Stimulated activated CD4-positive, alpha-beta T cell treated with anti-CD3 and anti-CD28 coated beads, Interleukin-4, amount 100 ng/mL, for 48 hours (primary cell): ENCODE data around the gene PTP4A1.

Experiments used
- DNase-seq, 2 donors: peaks; one replicate each; pipeline ENCODE4 v3.0.0-alpha.2; 2020; ENCODE audit warnings: low read depth in 2 of 2

The PTP4A1 gene

DNA sequence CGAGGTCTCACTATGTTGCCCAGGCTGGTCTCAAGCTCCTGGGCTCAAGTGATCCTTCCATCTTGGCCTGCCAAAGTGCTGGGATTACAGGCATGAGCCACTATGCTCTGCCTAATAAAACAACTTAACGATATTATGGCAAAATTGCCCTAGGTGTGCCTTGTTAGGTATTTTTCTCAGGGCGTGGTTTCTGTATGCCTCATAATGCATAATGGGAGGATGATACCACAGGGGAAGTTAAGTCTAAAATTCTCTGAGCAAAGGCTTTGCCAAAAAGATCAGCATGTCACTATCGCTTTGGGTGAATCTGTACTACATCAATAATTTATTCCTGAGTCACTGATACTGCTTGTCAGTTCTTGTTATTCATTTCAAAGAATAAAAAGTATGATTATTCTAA lies 15.9 kb upstream of the PTP4A1 start:
- no peak for DNase-seq

DNA sequence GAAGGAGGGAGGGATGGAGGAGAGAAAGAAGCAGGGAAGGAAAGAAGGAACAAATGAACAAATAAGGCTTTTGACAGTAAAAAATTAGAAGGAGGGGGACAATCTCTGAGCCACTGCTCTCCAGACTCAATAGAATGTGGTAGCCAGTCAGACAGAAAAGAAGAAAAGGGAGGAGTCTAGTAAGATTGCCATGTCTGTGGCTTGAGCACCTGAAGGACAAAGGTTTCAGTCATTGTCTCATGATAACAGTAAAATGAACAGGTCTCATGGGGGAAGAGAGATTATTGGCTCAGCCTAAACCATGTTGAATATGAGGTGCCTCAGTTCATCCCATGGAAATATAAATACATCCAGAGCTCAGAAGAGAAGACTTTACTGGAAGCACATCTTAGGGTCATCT lies 14.0 kb upstream of the PTP4A1 start:
- no peak for DNase-seq

DNA sequence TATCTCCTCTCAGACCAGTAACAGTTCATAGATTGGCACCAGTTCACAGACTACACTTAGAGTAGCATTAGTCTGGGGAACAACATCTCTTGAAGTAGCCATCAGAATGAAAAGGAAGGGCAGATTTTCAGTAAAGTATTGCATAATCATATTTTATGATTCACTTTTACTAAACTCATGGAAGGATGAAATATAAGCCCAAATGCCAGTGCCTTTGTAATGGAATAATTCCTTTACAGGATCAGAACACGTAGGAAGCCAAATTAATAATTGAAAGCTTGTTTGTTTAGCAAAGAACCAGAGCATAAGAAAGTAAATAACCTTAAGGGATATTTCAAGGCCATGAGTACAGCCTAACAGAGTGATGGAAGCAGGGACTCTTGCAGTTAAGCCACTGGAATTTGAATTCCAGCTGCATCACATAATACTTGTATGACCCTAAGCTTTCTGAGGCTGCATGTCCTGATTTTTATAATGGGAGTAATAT lies 11.4 kb upstream of the PTP4A1 start:
- DNase-seq = no peak

DNA sequence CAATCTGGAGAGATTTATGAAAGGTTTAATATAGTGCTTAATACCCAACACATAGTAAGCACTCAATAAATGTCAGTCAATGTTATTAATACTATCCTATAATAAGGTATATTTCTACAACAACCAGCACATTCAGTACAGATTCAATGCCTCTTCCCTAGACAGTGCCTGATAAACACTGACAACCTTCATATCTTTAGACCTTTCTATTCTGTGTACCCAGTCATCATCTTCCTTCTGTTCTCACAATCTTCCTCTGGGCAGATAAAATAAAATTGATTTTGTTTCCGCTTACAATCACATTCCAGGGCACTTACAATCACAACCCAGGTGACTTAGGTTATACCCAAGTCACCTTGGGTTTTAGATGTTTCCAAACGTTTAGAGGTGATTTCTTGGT lies 11.0 kb upstream of the PTP4A1 start:
- no peak for DNase-seq

DNA sequence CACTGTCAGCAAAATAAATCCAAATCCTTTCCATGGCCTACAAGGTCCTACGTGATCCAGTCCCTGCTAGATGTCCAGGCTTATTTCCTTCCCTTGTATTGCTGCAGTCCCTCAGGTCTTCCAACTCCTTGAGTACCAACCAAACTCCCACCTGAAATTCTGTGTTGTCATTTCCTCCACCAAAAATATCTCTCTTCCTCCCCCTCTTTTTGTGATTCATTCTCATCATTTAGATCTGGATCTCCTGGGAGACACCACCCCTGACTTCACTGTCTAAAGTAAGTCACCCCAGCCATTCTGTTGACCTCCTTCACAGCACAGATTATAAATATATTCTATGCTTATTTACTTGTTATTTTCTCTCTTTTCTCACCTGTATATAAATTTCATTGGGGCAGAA lies 9.0 kb upstream of the PTP4A1 start:
- no peak for DNase-seq

DNA sequence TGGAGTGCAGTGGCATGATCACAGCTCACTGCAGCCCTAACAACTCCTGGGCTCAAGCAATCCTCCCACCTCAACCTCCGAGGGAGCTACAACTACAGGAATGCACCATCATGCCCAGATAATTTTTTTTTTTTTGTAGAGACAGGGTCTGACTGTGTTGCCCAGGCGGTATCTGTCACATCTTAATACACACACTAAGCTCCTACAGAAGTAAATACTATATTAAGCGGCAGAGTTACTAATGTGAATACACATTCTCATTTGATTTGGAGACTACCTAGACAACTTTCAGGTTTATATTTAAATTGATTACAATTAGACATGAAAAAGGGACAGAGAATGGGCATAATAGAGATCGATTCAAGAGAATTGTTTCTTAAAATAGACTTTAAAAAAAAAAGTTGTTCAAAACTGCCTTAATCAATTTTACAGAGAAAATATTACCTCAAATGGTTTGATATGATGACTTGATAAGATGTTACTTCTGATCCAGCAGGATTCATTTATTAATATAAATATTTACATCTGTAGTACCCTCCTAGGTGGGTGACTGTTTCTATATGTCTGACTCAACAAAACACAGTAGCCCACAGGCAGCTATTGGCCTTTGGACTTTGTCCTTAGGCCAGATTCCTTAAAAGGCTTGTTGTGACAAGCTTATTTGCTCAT lies 7.1 kb upstream of the PTP4A1 start:
- DNase-seq = no peak

DNA sequence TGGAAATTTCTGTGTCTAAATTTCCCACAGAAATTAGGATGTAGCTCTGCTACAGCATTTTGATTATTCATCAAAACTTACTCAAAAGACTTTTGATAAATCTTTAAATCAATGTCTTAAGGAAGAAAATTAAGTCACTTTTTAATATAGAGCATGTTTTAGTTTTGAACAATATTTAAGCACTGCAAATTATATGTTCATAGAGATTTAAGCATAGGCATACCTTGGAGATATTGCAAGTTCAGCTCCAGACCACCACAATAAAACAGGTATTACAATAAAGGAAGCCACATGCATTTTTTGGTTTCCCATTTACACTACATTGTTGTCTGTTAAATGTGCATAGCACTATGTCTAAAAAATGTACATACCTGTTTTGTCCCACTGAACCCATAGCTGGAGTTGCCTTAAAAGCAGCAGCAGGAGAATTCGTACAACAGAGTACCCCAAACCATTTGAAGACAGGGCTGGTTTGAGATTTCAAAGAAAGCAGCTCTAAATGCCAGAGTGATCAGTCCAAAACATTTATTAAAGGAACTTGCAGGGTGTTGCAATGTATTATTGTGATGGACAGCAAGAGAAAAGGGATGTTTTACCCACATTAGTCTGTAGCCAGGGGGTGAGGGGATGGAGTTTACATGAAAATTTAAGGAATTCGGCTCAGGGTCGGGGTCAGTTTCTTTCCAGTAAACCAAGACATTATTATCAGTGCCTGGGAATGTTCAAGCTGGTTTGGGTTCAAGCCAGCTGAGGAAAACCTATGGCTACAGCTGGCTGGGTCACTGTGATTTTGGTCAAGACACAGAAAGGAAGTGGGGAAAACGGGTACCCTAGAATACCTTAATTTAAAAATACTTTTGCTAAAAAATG lies 6.3 kb upstream of the PTP4A1 start:
- DNase-seq = no peak

DNA sequence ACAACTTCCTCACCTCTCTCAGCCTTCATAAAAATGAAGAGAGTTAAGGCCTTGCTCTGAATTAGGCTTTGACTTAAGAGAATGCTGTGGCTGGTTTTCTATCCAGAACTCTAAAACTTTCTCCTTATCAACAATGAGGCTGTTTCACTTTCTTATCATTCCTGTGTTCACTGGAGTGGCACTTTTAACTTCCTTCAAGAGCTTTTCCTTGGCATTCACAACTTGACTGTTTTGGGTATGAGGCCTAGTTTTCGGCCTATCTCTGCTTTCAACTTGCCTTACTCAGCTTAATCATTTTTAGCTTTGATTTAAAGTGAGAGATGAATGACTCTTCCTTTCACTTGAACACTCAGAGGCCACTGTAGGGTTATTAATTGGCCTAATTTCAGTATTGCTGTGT lies 4.3 kb upstream of the PTP4A1 start:
- no peak for DNase-seq

DNA sequence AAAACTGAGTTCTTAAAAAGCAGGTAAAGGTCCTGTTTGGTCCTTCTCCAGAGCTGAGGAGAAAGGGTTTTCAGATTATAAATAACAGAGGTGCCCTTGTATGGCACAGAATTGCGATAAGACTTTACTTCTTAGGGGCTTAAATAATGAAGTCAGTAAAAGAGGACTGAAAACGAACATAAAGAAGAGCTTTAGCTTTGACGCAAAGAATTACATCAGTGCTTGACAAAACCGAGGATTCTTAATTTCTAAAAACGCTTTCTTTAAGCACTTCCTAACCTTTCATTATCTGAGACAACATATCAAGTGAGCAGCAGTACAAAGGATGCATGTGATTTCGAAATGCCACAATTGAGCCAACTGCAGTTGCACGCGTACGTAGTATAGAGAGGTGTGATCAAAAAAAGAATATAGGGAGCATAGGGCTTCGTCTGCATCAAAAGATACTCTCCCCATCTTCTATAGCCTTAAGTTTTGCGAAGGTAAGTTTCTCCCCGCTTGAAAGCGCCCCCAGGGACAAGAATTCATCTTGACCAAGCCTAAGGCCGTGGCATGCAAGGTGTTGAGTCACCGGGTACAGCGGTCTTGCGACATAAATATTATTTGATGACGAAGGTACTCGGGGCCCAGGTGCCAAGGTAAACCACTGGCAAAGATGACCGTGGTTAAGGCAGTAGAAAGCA lies 778 bp upstream of the PTP4A1 start:
- DNase-seq = peak; percentile 11 to 12

DNA sequence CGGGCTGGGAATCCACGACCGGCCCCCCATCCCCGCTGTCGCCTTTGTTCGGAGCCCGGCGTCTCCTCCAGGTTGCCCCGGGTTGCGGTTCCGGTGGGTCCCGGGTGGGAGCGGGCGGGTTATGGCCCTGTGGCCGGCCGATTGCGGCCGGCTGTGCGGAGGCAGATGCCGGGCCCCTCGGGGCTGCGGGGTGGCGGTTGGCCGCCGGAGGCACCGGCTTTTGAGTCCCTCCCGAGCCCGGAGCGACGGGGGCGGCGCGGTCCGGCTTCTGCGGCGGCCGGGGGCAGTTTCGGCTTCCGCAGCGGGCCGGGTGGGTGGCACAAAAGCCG lies 431 bp downstream of the PTP4A1 start:
- no peak for DNase-seq

DNA sequence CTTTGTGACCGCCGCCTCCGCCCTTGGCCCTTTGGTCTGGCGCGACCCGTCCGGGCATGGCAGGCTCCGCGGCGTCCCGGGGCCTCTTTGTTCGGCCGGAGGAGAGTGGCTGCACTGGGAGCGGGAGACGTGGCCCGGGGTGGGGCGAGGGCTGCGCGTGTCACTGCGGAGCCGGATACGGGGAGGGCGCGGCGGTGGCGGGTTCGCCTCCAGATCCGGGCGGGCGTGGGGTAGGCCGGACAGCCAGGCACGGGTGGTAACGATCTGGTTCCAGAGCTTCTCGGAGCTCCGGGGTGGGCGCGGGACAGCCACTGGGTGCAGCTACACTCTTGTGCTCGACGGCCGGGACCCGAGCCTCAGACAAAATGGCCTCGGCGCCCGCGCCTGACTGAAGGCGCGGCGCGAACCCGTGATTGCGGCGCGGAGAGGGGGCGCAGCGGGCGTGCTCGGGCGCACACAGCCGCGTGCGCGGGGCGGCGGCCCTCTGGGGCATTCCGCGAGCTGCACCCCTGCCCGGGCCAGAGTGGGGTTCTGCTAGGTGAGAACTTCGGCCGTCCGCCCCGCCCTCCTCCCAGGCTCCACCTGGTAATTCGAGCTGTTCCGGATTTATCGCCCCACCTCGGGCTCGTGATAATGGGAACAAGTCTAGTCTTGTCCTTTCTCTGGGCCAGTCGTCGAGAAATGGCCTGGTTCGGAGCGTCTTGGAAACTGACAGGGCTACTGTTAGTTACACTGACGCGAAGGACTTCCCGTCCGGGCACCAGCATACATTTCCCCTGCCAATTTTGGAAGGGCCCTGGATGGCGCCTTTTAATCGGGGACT lies 1.0 kb downstream of the PTP4A1 start:
- peak; percentile 51 to 54 for DNase-seq

DNA sequence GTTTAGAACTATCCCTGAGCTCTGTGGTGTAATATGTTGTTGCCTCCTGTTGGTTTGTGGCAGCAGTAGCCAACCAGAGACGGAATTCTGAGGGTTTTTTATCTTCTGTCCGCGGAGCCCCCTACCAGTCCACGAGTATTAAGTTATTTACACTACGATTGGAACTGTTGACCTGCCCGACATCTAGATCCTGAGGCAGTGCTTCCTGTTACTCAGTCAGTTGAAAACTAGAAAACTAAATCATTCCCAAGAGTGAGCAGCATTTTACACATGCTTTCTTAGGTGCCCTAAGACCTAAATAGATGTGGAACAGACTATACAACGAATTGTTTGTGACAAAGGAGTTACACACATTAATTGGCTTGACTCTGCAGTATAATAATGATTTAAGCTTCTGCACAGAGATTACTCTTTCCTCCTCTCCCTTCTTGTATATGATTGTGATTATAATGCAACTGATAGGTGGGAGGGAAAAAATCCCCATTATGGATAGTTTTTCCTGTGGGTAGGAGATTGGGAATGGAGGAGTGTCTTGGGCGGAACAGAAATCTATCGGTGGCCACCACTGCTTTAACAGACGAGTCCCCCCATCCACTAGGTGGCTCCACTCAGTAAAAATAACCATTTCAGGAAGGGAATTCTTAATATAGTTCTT lies 1.7 kb downstream of the PTP4A1 start:
- peak in 1 of 2 donors; percentile 39 for DNase-seq

DNA sequence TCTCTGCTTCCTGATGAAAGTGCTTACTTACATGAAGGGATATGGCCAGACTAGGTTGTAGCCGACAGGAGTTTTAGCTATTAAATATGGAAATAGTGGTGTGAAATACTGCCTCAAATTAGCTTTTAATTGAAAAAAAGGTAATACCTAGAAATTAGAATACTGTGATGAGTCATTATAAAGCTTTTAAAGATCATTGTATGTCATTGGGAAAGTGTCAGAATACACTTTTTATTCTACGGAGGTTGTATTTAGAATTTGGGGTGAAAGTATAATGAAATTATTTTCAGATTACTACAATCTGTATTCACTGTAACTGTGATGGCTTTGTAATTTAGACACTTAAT lies 2.2 kb downstream of the PTP4A1 start:
- DNase-seq = no peak

DNA sequence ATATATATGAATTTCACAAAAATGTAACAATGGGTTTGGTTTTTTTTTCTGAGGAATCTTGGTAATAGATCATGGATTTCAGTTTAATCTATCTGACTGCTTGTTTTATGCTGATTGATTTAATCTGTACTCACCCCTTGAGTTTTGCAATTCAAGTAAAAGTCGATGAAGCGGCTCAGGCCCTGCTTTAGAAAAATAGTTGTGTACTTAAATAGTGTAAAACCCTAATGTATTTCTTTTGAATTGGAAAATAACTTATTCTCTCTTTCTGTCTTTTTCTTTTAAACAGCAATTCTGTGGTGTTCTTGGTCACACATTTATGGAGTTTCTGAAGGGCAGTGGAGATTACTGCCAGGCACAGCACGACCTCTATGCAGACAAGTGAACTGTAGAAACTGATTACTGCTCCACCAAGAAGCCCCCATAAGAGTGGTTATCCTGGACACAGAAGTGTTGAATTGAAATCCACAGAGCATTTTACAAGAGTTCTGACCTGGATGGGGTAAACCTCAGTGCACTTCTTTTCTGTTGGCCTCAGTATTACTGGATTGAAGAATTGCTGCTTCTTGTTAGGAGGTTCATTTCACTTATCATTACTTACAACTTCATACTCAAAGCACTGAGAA lies 4.0 kb downstream of the PTP4A1 start:
- DNase-seq = no peak

DNA sequence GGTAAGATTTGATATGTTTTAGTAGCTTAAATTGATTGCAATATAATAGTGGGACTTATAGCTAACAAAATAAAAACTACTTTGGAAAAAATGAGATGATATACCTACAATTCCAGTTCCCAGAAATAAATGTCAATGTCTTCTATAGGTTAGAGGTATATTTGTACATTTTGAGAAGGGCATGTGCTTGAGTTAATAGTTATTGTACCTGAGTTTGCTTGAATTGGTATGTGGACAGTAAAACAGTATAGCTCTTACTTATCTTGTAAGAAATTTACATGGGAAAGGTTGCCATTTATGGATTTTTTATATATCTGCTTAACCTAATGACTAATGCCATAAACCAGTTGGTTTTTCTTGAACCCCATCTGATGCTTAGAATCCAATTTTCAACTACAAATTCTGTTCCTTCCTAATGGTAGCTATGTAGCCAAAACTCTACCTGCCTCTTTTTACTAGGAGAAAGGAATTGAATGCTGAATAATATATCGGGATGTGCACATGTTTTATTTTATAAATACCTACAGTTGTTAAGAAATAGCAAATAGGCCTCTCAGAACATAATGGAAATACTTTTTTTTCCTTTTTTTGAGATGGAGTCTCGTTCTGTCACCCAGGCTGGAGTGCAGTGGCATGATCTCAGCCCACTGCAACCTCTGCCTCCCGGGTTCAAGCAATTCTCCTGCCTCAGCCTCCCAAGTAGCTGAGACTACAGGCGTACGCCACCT lies 4.9 kb downstream of the PTP4A1 start:
- DNase-seq = no peak

DNA sequence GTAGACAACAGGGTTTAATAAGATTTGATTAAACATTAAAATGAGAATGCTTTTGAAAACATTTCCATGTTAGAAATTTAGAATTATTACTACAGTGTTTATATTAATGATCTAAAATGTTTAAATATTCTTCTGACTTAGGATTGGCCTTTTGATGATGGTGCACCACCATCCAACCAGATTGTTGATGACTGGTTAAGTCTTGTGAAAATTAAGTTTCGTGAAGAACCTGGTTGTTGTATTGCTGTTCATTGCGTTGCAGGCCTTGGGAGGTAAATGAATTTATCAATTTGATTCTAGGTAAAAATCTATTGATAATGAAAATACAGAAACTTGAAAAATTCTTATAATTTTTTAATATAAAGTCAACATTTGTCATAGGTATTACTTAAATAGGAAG lies 6.5 kb downstream of the PTP4A1 start:
- no peak for DNase-seq

DNA sequence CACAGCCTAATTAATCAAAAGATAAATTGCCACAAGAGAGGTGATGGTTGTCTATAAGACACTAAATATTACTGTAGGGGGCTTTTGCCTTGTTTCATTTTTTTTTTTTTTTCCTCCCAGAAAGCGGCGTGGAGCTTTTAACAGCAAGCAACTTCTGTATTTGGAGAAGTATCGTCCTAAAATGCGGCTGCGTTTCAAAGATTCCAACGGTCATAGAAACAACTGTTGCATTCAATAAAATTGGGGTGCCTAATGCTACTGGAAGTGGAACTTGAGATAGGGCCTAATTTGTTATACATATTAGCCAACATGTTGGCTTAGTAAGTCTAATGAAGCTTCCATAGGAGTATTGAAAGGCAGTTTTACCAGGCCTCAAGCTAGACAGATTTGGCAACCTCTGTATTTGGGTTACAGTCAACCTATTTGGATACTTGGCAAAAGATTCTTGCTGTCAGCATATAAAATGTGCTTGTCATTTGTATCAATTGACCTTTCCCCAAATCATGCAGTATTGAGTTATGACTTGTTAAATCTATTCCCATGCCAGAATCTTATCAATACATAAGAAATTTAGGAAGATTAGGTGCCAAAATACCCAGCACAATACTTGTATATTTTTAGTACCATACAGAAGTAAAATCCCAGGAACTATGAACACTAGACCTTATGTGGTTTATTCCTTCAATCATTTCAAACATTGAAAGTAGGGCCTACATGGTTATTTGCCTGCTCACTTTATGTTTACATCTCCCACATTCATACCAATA lies 7.8 kb downstream of the PTP4A1 start:
- DNase-seq = no peak

DNA sequence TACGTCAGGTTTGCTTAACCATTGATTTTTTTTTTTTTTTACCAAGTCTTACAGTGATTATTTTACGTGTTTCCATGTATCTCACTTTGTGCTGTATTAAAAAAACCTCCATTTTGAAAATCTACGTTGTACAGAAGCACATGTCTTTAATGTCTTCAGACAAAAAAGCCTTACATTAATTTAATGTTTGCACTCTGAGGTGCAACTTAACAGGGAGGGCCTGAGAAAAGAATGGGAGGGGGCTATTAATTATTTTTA lies 8.4 kb downstream of the PTP4A1 start:
- no peak for DNase-seq

DNA sequence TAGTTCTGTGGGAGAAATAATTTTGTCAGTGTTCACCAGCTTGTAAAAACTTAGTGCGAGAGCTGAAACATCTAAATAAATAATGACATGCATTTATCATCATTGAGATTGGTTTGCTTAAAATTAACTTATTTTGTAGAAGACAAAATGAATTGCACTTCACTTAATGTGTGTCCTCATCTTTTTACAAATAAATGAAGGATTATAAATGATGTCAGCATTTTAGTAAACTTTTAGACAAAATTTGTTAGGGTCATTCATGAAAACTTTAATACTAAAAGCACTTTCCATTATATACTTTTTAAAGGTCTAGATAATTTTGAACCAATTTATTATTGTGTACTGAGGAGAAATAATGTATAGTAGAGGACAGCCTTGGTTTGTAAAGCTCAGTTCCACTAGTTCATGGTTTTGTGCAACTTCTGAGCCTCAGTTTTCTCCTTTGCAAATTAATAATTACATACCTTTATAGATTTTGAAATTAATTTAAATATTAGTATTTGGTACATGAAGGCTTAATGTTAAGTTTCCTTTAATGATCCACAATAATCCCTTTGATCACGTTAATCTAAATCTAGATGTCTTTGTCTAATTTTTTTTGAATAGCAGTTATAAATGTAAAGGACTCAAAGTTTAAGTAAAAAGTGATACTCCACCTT lies 9.2 kb downstream of the PTP4A1 start:
- no peak for DNase-seq
